ENCODE results near the gene NTNG2. TPM values are rescaled to one million over a fixed set of nuclear protein-coding genes. Genes with fewer than 3 reads are reported as not detected.

NTNG2 gene
- total RNA-seq, 1 donor from 2014 or later = 46.3 TPM

DNA sequence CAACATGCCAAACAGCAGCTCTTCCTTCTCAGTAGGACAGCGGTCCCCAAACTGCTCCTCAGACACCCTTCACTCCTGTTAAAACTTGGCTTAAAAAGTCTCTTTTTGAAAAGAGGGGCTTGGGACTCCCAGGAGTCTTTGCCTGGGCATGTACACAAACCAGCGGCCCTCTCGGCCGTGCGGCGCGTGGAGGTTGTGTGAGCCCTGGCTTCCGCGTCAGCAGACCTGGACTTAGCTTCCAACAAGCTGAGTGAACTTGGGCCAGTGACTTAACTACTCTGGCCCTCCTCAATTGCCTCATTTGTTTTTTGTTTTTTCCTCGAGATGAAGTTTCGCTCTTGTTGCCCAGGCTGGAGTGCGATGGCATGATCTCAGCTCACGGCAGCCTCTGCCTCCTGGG, 15.3 kb upstream of the NTNG2 start:
- no peak for DNase-seq

GRCh38 chr9:132147331-132147730, 14.5 kb upstream of the NTNG2 start:
- no peak for DNase-seq

- DNase-seq = no peak
Measured at GRCh38 chr9:132147839-132148238, 14.0 kb upstream of the NTNG2 start.

GRCh38 chr9:132150256-132150655, 11.6 kb upstream of the NTNG2 start:
- no peak for DNase-seq

GRCh38 chr9:132151118-132151517, 10.7 kb upstream of the NTNG2 start:
- DNase-seq = no peak

GRCh38 chr9:132152231-132152630, 9.6 kb upstream of the NTNG2 start:
- no peak for DNase-seq

DNA sequence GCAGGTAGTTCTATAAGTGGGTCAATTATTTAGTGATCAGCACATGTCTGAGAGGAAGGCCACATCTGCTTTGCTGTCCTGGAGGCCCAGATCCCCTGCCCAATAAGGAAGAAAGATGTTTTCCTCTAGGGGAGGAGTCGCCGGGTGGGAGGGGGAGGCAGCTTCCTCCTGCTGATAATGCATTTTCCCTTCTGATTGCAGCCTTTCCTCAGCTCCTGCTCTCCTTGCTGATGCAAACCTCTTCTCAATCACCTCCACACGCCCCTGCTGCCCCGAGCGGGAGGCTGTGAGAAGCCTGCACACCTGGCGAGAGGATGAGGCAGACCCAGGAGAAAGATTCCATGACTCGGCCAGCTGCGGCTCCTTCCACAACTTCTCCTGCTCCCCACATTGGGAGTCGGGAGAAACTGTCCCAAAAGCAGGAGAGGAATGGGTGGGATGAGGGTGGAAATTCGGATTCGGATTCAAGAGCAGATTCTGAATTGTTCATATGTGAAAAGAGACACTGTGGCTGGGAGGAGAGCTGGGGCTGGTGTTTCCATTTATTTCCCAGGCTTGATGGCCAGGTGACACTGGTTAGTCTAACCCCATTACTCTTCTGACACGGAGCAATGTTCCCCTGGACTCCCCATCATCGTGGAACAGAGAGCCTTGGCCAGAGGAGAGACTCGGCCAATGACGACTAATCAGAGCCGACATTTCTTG, 6.8 kb upstream of the NTNG2 start:
- DNase-seq = no peak

- no peak for DNase-seq
Measured at GRCh38 chr9:132155568-132155895, 6.3 kb upstream of the NTNG2 start.

DNA sequence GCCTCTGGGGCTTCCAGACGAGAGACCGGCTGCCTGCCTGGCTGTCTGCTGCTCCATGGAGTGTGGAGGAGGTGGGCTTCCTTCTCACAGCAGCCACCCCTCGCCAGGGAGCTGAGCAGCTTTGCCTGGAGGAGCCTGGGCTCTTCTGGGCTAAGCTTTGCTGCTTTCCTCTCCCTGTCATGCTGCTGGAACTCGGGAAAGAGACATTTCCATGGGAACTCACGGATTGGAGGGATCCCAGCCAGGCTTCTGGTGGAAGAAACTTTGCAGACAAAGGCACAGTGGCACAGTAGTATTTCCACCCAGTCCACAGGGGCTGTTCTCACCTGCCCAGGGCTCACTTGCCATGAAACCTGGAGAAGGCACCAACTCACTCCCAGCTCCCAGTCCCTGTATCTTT, 5.6 kb upstream of the NTNG2 start:
- DNase-seq = no peak

DNA sequence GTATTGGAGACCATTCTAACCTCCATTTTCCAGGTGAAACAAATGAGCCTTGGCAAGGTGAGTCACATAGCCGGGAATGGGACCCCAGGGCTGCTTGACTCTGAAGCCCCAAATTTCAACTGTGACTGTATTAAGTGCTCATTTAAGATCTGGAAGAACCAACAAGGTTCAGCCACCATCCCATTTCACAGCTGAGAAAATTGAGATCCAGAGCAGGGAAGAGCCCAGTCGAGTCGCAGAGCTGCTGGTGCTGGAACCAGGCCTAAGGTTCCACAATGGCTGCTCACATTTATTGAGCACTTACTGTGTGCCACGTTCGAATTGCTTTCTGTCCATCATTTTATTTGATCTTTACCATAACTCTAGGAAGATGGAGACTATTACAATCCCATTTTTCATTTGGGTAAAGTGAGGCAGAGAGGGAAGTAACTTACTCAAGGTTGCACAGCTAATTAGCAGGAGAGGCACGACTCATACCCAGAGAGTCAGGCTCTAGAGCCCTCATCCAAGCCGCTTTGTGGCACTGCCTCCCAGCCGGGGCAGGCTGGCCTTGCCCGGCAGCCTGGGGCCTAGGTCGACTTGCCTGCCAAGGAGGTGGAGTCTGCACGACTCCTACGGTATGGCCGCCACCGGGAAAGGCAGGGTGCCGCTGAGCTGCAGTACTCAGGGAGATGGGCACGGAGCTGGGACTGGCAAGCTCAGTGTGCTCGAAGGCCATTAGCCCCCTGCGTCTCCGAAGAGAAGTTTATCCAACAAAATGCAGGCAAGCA, 4.3 kb upstream of the NTNG2 start:
- DNase-seq = no peak

- DNase-seq = no peak
Measured at GRCh38 chr9:132160802-132161742, 786 bp upstream of the NTNG2 start.

DNA sequence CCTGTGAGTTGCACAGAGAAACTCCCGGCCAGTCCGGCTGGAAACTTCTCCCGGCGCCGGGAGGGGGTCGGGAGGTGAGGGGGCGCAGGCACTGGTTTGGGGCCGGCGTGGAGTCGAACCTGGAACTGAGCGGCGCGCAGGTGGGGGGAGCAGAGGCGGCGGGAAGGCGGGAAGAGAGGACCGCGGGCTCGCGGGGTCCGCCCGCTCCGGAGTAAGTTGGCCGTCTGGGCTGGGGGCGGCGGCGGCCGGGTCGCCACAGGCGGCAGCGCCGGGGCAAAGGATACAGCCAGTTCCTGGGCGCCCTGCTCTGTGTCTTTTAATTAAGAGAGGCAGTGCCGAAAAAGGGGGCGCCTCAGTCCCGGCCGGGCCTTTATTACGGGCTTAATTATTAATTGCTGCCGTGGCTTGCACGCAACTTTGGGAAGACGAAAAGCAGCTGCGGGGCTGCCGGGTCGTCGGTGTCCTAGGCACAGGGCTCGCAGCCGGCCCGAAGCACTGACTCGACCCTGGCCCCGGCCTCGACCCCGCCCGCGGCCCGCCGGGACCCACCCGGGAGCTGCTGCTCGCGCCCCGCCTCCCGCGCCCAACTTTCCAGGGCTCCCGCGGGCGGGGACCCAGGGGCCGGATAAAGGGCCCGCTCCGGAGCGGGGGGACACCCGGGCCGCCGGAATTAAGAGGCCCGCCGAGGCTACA, 1.1 kb downstream of the NTNG2 start:
- DNase-seq = no peak

GRCh38 chr9:132163457-132163875, 1.6 kb downstream of the NTNG2 start:
- no peak for DNase-seq

DNA sequence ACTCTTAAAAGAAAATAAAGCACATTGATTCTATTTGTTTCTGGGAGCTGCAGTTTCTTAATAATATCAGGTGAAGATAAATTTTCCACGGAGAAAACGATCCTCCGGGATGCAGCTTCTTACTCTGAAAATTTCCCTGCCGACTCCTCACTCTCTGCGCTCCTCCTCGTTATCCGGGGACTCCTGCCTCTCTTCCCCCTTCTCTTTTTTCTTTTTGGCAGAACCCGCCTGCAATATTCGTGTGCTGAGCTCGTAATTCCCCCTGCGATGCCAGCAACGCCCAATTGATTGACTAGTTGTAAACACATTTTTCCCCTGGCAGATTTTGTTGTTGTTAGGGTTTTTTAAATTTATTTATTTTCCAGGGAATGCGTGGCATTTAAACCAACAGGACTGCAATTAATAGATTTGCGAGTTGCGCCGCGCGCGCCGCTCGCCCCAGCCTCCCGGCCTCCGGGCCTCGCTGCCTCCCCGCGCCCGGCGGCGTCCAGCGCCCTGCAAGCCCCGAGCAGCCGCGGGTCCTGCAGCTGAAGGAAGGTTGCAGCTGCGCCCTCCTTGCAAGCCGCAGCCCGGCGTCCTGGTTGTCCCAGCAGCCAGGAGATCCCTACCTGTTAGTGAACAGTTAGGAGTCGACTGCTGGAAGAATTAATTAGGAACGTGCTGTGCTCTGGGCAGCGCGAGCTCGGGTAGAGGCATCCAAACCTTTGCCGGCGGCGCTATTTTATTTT, 2.2 kb downstream of the NTNG2 start:
- no peak for DNase-seq

DNA sequence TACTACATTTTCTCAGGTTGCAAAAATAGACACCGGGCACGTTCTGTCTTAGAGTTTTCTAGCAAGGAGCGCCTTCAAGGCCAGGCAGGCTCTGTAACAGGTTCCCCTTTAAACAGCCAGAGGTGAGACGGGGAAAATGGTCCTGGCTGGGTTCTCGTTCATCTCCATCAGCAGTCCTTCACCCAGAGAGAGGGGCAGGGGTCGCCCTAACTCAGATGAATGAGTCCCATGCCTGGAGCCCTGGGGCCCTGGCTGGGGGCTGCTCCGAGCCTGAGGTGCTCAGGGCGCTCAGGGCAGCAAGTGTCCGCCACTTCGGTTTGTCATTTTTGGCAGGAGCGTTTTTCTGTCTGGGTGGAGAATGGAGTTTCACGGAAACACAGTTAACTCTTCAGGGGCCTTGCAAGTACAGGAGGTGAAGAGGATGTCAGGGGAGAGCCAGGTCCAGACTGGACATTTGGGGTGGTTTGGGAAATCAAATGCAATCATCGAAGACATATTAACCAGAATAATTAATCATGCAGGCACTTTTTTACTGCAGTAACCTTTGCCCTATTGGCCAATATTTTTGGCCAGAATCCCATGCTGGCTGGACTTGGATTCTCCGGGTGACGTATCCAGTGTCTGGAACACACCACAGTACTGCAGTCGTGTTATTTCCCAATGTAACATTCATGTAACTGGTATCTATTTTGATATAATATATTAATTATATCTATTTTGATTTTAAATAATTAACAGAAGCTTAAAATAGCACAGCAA, 2.9 kb downstream of the NTNG2 start:
- no peak for DNase-seq

DNA sequence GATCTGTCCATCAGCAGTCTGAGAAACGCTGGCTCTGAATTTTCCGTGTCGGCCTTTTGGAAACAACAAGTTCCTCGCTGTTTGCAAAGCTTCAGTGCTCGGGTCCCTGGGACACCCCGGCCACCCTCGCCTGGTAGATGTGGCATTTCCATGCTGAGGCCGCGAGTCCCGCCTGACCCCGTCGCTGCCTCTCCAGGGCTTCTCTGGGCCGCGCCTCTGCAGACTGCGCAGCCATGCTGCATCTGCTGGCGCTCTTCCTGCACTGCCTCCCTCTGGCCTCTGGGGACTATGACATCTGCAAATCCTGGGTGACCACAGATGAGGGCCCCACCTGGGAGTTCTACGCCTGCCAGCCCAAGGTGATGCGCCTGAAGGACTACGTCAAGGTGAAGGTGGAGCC, 4.7 kb downstream of the NTNG2 start:
- no peak for DNase-seq

DNA sequence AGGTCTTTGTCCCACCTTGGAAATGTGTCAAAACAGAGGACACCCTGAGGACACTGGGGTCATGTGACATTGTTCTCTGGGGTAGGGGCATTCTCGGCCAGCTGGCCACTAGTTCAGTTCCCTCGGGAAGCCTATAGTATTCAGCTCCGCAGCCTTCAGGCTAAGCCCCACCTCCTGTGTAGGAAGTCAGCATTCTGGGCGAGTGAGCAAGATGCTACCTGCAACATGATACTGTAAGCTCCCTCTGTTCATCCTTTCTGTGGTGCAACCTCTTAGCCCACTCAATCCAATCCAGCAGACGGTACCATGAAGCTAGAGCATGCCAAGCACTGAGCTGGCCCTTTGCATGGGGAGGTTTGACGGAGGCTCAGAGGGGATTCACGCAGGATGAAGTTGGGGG, 5.3 kb downstream of the NTNG2 start:
- DNase-seq = no peak

GRCh38 chr9:132168347-132168746, 6.5 kb downstream of the NTNG2 start:
- peak; percentile 59 for DNase-seq

DNA sequence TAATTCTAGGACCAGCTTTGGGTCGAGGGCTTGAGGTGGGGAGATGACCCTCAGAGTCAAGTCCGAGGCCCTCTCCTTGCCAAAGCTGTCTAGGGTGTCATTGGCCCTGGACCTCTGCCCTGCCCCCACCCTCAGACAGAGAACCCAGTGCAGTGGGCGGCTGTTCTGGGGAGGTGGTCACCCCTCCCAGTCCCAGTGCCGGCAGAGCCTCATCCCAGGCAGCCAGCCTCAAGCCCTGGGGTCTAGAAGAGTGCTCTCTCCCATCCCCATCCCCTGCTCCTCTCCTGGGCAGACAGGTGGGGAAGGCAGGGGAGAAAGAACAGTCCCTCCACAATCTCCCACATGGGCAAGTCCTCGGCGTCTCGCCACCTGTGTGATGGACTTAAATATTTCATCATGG, 7.0 kb downstream of the NTNG2 start:
- no peak for DNase-seq

- DNase-seq = no peak
Measured at GRCh38 chr9:132169672-132170392, 8.0 kb downstream of the NTNG2 start.
